ENCODE measurements around the gene ACY1. TPM values are rescaled to one million over a fixed set of nuclear protein-coding genes. Genes with fewer than 3 reads are reported as not detected.

Gene ACY1
- total and polyA plus RNA-seq, 2 of the 13 experiments (the other 11 are each of a cell fraction or from before 2014, with no cell fraction given) = 113 to 162 TPM

GRCh38 chr3:51974277-51974962 lies 8.9 kb upstream of the ACY1 start (continued):
- TF ChIP-seq PCBP1 (IDR thresholded peaks at IDR 0.05; ENCODE audit: borderline replicate concordance, low read depth, low read length) = 0 out of 2 replicates have a peak, but pooled peaks have one; percentile 18
- TF ChIP-seq, protein P1, sequence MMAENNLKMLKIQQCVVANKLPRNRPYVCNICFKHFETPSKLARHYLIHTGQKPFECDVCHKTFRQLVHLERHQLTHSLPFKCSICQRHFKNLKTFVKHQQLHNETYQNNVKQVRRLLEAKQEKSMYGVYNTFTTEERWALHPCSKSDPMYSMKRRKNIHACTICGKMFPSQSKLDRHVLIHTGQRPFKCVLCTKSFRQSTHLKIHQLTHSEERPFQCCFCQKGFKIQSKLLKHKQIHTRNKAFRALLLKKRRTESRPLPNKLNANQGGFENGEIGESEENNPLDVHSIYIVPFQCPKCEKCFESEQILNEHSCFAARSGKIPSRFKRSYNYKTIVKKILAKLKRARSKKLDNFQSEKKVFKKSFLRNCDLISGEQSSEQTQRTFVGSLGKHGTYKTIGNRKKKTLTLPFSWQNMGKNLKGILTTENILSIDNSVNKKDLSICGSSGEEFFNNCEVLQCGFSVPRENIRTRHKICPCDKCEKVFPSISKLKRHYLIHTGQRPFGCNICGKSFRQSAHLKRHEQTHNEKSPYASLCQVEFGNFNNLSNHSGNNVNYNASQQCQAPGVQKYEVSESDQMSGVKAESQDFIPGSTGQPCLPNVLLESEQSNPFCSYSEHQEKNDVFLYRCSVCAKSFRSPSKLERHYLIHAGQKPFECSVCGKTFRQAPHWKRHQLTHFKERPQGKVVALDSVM (CRISPR knock-in tag; IDR thresholded peaks at IDR 0.05) = peak; percentile 13; the same call in 1 of the 2 replicates
- TF ChIP-seq SRY (CRISPR knock-in tag; IDR thresholded peaks at IDR 0.05) = peak; percentile 35; the same call in 1 of the 2 replicates
- 0 out of 2 replicates have a peak, but pooled peaks have one; percentile 14 for TF ChIP-seq ZNF30 (CRISPR knock-in tag; IDR thresholded peaks at IDR 0.05)
- TF ChIP-seq DZIP1 (CRISPR knock-in tag; IDR thresholded peaks at IDR 0.05) = 0 out of 2 replicates have a peak, but pooled peaks have one; percentile 85
- TF ChIP-seq ZNF546 (CRISPR knock-in tag; conservative IDR thresholded peaks at IDR 0.05) = peak; percentile 31; the same call in 1 of the 2 replicates
- no peak for TF ChIP-seq SUZ12 (IDR thresholded peaks at IDR 0.05; ENCODE audit: low read depth, low read length)
- no peak for TF ChIP-seq HMG20A (CRISPR knock-in tag; IDR thresholded peaks at IDR 0.05; ENCODE audit: borderline replicate concordance)
- TF ChIP-seq ZNF225 (CRISPR knock-in tag; IDR thresholded peaks at IDR 0.05) = 0 out of 2 replicates have a peak, but pooled peaks have one; percentile 45
- TF ChIP-seq HHEX (CRISPR knock-in tag; IDR thresholded peaks at IDR 0.05) = no peak
- no peak for TF ChIP-seq ZNF75D (CRISPR knock-in tag; IDR thresholded peaks at IDR 0.05; ENCODE audit: borderline replicate concordance)
- peak; percentile 23 for TF ChIP-seq PRDM10 (CRISPR knock-in tag; IDR thresholded peaks at IDR 0.05; ENCODE audit: low read depth)
- TF ChIP-seq, protein P2, sequence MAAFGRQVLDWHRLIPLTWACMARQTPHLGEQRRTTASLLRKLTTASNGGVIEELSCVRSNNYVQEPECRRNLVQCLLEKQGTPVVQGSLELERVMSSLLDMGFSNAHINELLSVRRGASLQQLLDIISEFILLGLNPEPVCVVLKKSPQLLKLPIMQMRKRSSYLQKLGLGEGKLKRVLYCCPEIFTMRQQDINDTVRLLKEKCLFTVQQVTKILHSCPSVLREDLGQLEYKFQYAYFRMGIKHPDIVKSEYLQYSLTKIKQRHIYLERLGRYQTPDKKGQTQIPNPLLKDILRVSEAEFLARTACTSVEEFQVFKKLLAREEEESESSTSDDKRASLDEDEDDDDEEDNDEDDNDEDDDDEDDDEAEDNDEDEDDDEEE (CRISPR knock-in tag; IDR thresholded peaks at IDR 0.05) = peak; percentile 90
- TF ChIP-seq ZNF446 (CRISPR knock-in tag; IDR thresholded peaks at IDR 0.05) = 0 out of 2 replicates have a peak, but pooled peaks have one; percentile 8

All from HepG2 (cell line).